Esophagus squamous epithelium (tissue), 4 donors: ENCODE measurements around the gene KLHL40.

Source experiments
- CTCF ChIP-seq, 6 experiments: fragments of 450-650 bp in 4 of 6; fragments of 200-600 bp in 2 of 6; sonication (generic) in 2 of 6; IDR thresholded peaks; one replicate each; pipeline ENCODE4 v1.5.1; 2016 to 2019; ENCODE audit warnings: antibody characterized with exemption in 6 of 6, mild to moderate bottlenecking in 4 of 6, moderate library complexity in 4 of 6
- POLR2A ChIP-seq, 4 donors: fragments of 450-650 bp; IDR thresholded peaks; one replicate each; pipeline ENCODE4 v1.6.1; 2017; ENCODE audit warnings: antibody characterized with exemption in 4 of 4, mild to moderate bottlenecking in 4 of 4, moderate library complexity in 3 of 4

- no peak for TF ChIP-seq CTCF (IDR thresholded peaks at IDR 0.05)
- no peak for TF ChIP-seq POLR2A (IDR thresholded peaks at IDR 0.05)
These were observed 3.8 kb upstream of the KLHL40 start for GRCh38 chr3:42681361-42682038.
